GM21390 (cell line): ENCODE results near the gene MTHFD1L.
A peak's percentile ranks its signal among the peaks of the same experiment; 100 is the strongest.

ENCODE experiments used
- ATAC-seq: cut with Tn5 transposase; IDR thresholded peaks from one replicate; pipeline ENCODE4 v1.9.1; 2021; ENCODE audit not compliant: unreplicated experiment

Gene MTHFD1L

GRCh38 chr6:150981669-150982068, 116.2 kb downstream of the MTHFD1L start:
- ATAC-seq, result no peak

GRCh38 chr6:150987371-150987828, 121.9 kb downstream of the MTHFD1L start:
- peak; percentile 94 for ATAC-seq

GRCh38 chr6:150987855-150988464, 122.5 kb downstream of the MTHFD1L start:
- no peak for ATAC-seq

- no peak for ATAC-seq
Observed at GRCh38 chr6:150991487-150991886, 126.0 kb downstream of the MTHFD1L start.

DNA sequence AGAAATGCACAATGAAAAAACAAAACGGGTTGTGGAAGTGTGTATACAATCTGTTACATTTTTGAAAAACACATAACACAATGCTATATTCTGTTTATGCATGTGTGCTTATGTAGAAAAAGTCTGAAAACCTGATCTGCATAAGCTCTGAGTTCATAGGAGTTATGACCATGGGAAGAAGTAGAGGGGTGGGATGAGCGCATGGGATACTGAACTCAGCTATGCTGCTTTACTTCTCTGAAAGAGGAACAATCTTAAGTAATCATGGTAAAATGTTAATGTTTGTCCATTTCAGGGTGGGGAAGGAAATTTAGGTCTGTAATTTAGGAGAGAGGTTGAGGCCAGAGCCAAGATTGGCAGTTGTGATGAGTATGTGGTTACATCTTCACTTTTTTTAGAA, 126.8 kb downstream of the MTHFD1L start:
- ATAC-seq, result no peak

DNA sequence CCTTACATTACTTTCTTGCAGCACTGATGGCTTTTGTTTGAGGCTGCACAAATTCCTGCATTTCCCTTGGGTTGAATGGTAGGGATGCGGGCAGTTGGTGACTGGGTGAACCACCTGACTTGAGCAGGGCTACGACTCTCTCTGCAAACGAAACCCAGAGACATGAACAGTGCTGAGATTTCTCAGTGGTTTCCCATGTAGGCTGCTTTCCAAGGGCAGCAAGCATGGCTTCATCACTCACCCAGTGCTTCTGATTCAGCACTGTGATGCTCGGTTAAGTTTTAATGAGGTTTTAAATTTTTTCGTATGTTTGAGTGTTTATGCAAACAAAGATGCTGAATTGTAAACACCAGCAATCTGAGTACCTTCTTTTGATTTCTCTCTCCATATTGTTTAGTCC, 127.2 kb downstream of the MTHFD1L start:
- ATAC-seq, result no peak

- ATAC-seq, result no peak
Observed at GRCh38 chr6:150993253-150993652, 127.8 kb downstream of the MTHFD1L start.

GRCh38 chr6:150994026-150994425, 128.5 kb downstream of the MTHFD1L start:
- no peak for ATAC-seq

DNA sequence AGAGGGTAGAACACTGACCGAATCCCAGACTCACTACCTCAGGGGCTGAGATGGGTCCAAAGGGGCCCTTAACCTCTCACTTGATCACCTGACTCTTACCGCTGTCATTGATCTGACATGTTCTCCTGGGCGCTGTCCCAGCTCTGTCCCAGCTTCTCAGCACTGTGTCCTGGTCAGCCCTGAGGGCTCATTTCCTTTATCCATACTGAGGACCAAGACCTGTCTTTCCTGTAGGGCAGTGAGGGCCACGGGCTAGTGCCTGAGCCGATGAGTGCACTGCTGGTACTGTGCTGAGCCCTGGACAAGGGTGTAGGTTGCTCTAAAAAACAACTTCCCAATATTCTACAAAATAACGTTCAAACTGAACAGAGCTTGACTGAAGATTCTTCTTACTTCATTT, 131.5 kb downstream of the MTHFD1L start:
- no peak for ATAC-seq

GRCh38 chr6:150999107-150999506, 133.6 kb downstream of the MTHFD1L start:
- ATAC-seq, result no peak

DNA sequence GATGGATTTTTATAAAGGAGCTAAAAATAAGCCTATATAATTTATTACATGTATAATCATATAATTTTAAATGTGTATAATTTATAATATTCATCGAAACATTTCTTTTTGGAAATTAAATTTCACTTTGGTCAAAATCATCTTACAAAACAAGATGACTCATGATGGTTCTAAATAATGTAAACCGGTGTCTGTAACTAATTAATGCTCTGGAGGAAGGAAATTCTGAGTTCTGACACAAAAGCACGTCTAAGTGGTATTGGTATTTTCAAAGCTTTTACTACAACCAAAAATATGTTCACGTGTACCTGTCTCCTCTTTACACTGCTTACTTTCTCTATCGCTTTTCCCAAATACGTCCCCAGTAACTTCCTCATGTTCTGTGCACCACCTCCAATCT, 134.1 kb downstream of the MTHFD1L start:
- ATAC-seq, result no peak

DNA sequence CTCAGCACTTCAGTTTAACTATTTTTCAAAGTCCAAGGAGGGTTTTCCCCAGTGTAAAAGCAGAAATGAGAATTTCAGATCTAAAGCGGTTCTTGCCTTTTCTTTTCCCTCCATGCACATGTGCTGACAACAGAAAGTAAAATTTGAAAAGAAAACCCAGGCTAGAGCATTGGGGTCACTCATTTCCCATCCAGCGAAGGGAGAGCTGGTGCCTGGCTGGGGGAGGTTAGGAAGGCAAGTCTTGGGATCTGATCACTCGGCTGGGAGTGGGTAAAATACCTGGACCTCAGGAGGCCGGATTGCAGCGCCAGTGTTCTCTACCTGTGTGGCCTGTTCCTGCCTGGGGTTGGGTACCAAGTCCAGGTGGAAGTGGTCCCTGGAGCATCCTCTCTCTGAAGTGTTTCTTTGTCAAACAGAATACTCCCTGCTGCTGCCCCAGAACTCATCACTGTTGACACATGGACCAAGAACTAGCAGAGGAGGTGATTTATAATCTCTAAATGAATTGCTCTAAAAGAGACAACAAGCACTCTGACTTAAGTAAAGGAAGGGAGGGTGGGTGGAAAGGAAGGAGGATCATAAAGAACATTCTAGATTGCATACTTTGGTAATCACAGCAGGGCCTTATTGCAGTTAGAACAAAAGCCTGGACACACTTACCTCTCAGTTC, 136.0 kb downstream of the MTHFD1L start:
- ATAC-seq, result peak; percentile 81

- no peak for ATAC-seq
Observed at GRCh38 chr6:151002057-151002450, 136.6 kb downstream of the MTHFD1L start.

- no peak for ATAC-seq
Observed at GRCh38 chr6:151002491-151002935, 137.0 kb downstream of the MTHFD1L start.

DNA sequence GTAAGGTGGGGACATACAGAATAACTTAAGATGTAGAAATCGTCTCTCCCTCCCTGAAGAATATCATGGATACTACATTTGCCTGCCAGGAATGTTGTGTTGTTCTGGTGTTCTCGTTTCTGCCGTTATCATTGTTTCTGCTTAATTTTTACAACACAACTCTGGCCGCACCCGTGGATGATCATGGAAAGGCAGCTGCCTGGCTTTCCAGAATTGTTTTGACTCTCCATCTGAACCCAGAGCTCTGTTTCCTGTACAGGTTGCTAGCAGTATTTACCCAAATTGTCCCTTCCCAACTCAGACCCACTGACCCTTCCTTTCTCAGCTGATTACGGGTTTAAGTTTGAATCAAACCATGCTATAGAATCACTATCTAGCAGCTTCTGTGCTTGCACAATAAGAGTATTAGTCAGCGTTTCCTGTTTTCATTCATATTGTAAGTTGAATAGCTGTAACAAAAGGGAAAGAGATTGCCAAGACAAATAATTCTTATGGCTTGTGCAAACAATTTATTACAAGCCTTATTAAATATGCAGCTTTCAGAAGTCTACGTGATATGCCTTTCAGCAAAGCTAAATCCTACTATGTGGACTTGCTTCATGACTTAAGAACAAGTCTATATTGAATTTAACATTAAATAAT, 139.0 kb downstream of the MTHFD1L start:
- ATAC-seq, result no peak

GRCh38 chr6:151005164-151005563, 139.7 kb downstream of the MTHFD1L start:
- ATAC-seq, result no peak

GRCh38 chr6:151005896-151006632, 140.6 kb downstream of the MTHFD1L start:
- ATAC-seq, result no peak

GRCh38 chr6:151007076-151007475, 141.6 kb downstream of the MTHFD1L start:
- ATAC-seq, result no peak

DNA sequence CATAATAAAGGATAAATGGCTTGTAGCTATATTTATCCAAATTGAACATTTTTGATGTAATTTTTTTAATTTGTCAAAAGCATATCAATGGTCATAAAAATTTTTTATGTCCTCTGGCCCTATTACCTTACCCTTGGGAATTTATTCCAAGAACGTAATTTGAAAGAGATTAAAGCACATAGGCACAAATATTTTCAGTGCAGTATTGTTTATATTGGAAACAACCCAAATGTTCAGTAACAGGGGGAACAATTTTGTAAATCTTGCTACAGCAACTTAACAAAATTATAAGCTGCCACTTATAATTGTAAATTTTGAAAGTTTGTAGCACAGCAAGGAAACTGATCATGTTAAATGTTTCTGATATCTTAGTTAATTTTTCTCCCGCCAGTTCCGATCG, 142.4 kb downstream of the MTHFD1L start:
- ATAC-seq, result no peak

- ATAC-seq, result no peak
Observed at GRCh38 chr6:151008425-151008824, 142.9 kb downstream of the MTHFD1L start.

DNA sequence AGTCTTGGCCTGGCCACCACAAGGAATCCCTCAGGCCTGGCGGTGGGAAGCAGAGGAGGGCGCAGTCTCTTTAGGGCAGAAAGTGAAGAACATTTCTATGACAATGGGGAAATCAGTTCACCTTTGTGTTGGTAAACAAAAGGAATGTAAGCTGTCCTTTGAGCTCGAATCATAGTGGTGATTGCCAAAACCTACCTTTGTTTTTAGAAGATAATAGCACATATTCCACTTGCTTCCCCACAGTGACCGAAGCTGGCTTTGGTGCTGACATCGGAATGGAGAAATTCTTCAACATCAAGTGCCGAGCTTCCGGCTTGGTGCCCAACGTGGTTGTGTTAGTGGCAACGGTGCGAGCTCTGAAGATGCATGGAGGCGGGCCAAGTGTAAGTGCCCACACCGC, 144.1 kb downstream of the MTHFD1L start:
- ATAC-seq, result no peak

DNA sequence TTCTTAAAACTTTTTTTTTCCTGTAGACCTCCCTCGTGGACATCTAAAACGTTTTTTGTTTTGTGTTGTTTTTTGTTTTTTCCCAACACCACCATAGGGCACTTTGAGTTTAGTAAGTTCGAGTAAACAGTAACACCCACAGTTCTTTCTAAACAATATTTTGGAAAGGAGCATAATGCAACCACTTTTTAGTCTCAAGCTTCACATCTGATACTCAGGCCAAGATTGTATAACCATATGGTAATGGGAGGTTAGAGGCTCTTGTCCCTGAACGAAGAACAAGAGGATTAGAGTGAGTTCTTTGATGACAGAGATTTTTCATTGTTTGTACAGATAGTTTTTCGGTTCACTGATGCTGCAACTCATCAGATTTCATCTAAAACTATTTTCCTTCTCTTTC, 144.6 kb downstream of the MTHFD1L start:
- no peak for ATAC-seq
